DND-41 (cell line): Measurements from ENCODE around the gene GSG1L.

Experiments
- EZH2 ChIP-seq: IDR thresholded peaks from 3 replicates; pipeline ENCODE4 v1.6.1; 2012; ENCODE audit warnings: borderline replicate concordance, low read depth, mild to moderate bottlenecking, moderate library complexity, low read length, inconsistent platforms; ENCODE audit not compliant: severe bottlenecking
- TF ChIP-seq, protein P1 (sequence below): IDR thresholded peaks from 2 replicates; pipeline ENCODE4 v1.5.1; 2012; ENCODE audit warnings: borderline replicate concordance, low read length, moderate library complexity, mild to moderate bottlenecking; ENCODE audit not compliant: poor library complexity, severe bottlenecking; ENCODE audit errors: extremely low read depth

DNA sequence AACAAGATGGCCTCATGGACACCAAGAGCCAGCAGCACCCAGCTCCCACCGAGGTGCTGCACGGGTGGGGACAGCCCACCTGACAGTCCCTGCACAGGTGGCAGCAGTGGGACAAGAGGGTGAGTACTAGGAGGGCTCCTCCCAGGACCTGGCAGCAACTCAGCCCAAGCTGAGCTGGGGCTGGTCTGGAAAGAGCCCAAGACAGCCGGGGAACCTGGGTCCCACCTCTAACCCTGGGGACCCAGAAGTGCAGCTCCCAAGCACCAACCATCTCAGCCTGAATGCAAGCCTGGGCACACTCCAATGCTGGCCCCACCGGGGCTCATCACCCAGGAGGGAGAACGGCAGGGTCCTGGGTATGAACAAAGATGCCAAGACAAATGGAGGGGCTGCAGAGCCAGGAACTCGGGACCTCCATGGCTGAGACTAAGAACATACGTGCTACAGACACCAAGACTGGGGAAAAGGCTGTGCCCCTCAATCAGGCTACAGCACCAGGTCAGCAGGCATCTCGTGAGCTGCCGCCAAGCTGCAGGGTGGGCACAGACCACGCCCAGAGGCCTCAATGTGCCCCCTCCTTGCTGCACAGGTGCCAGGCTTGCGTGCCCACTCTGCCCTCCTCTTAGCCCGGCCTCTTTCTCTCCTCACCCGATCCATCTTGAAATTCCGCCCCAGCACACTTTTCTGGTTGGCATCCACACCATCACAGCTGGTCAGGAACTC lies 37.5 kb upstream of the GSG1L start:
- TF ChIP-seq, protein P1, sequence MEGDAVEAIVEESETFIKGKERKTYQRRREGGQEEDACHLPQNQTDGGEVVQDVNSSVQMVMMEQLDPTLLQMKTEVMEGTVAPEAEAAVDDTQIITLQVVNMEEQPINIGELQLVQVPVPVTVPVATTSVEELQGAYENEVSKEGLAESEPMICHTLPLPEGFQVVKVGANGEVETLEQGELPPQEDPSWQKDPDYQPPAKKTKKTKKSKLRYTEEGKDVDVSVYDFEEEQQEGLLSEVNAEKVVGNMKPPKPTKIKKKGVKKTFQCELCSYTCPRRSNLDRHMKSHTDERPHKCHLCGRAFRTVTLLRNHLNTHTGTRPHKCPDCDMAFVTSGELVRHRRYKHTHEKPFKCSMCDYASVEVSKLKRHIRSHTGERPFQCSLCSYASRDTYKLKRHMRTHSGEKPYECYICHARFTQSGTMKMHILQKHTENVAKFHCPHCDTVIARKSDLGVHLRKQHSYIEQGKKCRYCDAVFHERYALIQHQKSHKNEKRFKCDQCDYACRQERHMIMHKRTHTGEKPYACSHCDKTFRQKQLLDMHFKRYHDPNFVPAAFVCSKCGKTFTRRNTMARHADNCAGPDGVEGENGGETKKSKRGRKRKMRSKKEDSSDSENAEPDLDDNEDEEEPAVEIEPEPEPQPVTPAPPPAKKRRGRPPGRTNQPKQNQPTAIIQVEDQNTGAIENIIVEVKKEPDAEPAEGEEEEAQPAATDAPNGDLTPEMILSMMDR = no peak
- no peak for TF ChIP-seq EZH2
